GM12873 (cell line): ENCODE measurements around the gene UBL4A.

ENCODE experiments used
- CTCF ChIP-seq: IDR thresholded peaks from 2 replicates; pipeline ENCODE4 v1.5.1; 2012; ENCODE audit warnings: low read depth, mild to moderate bottlenecking, moderate library complexity, low read length, control low read depth; ENCODE audit not compliant: insufficient read depth; ENCODE audit errors: missing control alignments

The UBL4A gene

GRCh38 chrX:154484255-154485149 is 1.9 kb downstream of the UBL4A start:
- TF ChIP-seq CTCF = no peak

- TF ChIP-seq CTCF = no peak
These were observed 3.1 kb downstream of the UBL4A start for GRCh38 chrX:154483325-154483724.

GRCh38 chrX:154482786-154483185 is 3.6 kb downstream of the UBL4A start:
- TF ChIP-seq CTCF = no peak

GRCh38 chrX:154481911-154482601 is 4.4 kb downstream of the UBL4A start:
- TF ChIP-seq CTCF = no peak

GRCh38 chrX:154481195-154481594 is 5.2 kb downstream of the UBL4A start:
- no peak for TF ChIP-seq CTCF

GRCh38 chrX:154478728-154479622 is 7.4 kb downstream of the UBL4A start, which contains the start of gene LAGE3:
Gene LAGE3, minus strand, starts transcription at chrX:154479281. Its CDS starts 366 bp downstream, at chrX:154478915.
- no peak for TF ChIP-seq CTCF
